Activated naive CD8-positive, alpha-beta T cell treated with anti-CD3 and anti-CD28 coated beads, Interleukin-2, amount 50 U/mL, for 24 hours (primary cell): ENCODE data around the gene NFIL3.

Experiments
- ATAC-seq: fragments of 150-1000 bp; cut with Tn5 transposase; one replicate; pipeline ENCODE4 v1.10.0; 2021
- DNase-seq: peaks from one replicate; pipeline ENCODE4 v3.0.0; 2021
- H3K27ac Mint-ChIP-seq: one replicate; pipeline ENCODE4 v1.8.0; 2021; ENCODE audit warnings: mild to moderate bottlenecking, mixed read lengths
- H3K27me3 Mint-ChIP-seq: one replicate; pipeline ENCODE4 v1.8.0; 2021; ENCODE audit warnings: mixed read lengths
- H3K36me3 Mint-ChIP-seq: one replicate; pipeline ENCODE4 v1.8.0; 2021; ENCODE audit warnings: low read depth, mixed read lengths
- H3K4me1 Mint-ChIP-seq: one replicate; pipeline ENCODE4 v1.8.0; 2021; ENCODE audit warnings: mixed read lengths
- H3K4me3 Mint-ChIP-seq: one replicate; pipeline ENCODE4 v1.8.0; 2021; ENCODE audit warnings: mild to moderate bottlenecking, moderate library complexity, mixed read lengths
- H3K9me3 Mint-ChIP-seq: one replicate; pipeline ENCODE4 v1.8.0; 2021; ENCODE audit warnings: mixed read lengths

NFIL3 gene

DNA sequence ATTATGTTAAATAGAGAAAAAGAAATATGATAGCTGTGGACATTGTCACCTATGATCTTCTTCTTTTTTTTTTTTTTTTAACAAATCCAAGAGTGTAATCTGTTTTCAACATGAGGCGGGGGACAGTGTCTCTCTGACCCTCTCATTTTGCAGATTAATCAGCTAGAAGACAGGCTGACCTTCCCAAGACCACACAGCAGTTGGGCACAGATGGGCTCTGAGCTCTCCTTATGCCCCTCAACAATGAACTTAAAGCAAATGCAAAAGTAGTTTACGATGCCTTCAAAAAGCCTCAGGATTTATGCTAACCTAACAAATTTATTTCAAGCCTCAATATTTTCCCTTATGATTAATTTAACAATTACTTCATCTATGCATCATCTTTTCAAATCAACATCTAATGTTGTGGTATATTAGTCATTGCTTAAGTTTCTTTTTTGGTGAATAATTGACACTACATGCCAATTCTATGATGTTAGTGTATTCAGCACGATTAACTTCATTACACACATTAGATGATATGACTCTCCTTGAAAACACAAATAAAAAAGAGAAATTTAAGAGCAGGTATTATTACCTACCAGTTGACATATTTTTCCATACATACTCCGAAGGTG, 7.4 kb downstream of the NFIL3 start:
- peak overlapping the region; percentile 77 for H3K27ac Mint-ChIP-seq

DNA sequence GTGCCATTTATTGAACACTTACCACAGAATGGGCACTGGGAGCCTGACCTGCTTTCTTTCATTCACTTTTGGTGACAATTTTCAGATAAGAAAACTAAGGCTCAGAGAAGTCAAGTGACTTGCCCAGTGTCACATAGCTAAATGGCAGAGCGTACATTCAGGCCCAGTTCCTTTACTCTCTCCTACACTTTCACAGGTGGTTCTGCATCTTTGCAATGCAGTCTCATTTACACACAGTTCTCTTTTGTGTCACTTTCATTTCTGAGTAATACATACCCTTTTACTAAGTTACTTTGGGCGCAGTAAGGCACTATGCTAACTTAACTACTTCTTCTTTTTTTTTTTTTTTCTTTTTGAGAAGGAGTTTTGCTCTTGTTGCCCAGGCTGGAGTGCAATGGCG, 8.3 kb downstream of the NFIL3 start:
- peaks cover 89% of the 10 kb centered on the region for H3K4me1 Mint-ChIP-seq
- no peak for DNase-seq
- peaks cover 2% of the 10 kb centered on the region for H3K27me3 Mint-ChIP-seq
- peaks cover 56% of the 10 kb centered on the region for H3K36me3 Mint-ChIP-seq
- H3K4me3 Mint-ChIP-seq: peak overlapping the region; percentile 53
- peak; percentile 85 for ATAC-seq
- peak overlapping the region; percentile 77 for H3K27ac Mint-ChIP-seq
- no peaks in the 10 kb centered on the region for H3K9me3 Mint-ChIP-seq

More for the DNA sequence above, 7.4 kb downstream of the NFIL3 start:
- Mint-ChIP-seq H3K9me3 (no peaks in the 10 kb centered on the region), H3K4me3 (peak overlapping the region; percentile 53), H3K27me3 (peaks cover 2% of the 10 kb centered on the region), H3K36me3 (peaks cover 50% of the 10 kb centered on the region), H3K4me1 (peaks cover 89% of the 10 kb centered on the region)
- DNase-seq (no peak), ATAC-seq (peak; percentile 39)

DNA sequence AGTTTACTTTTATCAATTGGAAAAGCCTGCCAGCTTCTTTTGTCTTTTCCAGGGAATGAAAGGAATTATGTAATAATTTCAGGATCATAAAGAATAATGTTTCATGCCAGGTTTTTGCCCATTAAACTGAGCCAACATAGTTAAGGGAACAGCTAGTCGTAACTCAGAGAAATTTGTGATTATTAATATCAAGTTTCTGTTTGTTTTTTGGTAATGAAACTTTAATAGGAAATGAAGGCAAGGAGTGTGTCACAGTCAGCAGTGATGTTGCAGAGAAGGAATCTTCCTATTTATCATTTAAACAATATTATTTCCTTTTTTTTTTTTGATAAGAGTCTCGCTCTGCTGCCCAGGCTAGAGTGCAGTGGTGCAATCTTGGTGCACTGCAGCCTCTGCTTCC, 10.7 kb downstream of the NFIL3 start:
- Mint-ChIP-seq H3K36me3 (peaks cover 62% of the 10 kb centered on the region), H3K4me1 (peaks cover 73% of the 10 kb centered on the region), H3K9me3 (no peaks in the 10 kb centered on the region), H3K27ac (no peak overlapping the region), H3K27me3 (no peaks in the 10 kb centered on the region), H3K4me3 (no peak overlapping the region)
- ATAC-seq (no peak), DNase-seq (no peak)

DNA sequence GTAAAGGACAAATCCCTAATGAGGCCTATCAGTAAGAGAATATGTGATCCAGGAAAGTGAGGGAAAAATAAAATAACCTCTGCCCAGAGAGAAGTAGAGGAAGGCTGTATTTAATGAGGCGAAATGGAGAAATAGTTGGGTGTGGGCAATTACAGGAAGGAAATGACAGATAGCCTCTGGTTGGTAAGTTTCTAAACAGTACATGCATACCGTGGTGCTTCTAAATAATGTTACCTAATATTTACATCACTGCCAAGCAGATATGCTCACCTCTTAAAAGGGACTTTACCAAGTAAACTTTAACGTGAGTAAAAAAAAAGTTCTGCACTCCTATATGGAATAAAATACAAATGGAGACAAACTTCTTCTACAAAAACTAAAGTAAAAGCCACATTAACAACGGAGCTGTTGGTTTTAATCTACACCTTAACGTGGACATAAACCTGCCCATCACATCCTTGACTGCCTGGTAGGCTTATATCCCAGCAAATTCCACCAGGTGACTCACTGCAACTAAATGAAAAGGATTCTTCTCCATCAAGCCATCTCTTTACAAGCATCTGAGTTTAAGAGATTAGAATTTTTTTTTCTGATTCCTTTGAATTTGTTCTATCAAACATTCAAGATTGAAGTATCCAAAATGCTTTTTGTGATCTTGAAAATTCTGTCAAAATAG, 12.4 kb downstream of the NFIL3 start:
- Mint-ChIP-seq H3K27ac (no peak overlapping the region), H3K4me3 (no peak overlapping the region), H3K4me1 (peaks cover 60% of the 10 kb centered on the region), H3K9me3 (no peaks in the 10 kb centered on the region), H3K27me3 (no peaks in the 10 kb centered on the region), H3K36me3 (peaks cover 72% of the 10 kb centered on the region)
- ATAC-seq: no peak
- DNase-seq: no peak

DNA sequence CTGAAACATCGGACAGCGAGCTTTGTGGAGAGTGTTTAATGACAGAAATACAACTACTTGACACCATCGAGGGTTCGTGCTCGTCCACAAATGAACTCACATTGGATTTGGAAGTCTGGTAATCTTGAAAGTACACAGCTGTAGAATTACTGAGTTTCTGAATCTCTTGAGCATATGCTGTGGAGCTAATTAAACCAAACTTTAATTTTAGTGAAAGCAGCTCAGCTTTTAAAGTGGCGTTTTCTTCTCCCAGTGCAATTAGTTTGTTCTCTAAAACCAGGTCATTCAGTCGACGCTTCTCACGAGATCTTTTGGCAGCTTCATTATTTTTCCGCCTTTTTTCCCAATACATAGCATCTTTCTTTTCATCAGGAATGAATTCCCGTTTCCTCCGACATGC, 13.5 kb downstream of the NFIL3 start:
- Mint-ChIP-seq H3K4me1 (peaks cover 50% of the 10 kb centered on the region), H3K9me3 (no peaks in the 10 kb centered on the region), H3K27me3 (no peaks in the 10 kb centered on the region), H3K27ac (no peak overlapping the region), H3K36me3 (peaks cover 66% of the 10 kb centered on the region), H3K4me3 (no peak overlapping the region)
- ATAC-seq: no peak
- DNase-seq: no peak

DNA sequence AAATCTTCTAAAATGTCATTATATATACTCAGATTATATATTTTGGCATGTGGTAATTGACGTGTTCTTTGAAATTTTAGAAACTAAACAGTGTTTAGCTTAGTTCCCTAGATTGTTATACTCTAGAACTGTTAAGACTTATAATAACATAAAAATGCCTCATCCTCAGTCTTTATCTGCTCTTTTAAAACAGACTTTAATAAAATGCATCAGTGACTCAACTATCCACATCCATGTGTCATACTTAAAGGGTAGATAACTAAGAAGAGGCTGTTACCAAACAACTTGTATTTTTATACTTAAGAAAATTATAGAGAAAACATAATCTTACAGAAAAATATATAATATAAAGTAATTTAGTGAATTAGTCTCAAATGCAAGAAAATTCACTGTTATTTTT, 15.2 kb downstream of the NFIL3 start:
- H3K9me3 Mint-ChIP-seq: no peaks in the 10 kb centered on the region
- peaks cover 36% of the 10 kb centered on the region for H3K4me1 Mint-ChIP-seq
- DNase-seq (no peak), ATAC-seq (no peak)
- peaks cover 57% of the 10 kb centered on the region for H3K36me3 Mint-ChIP-seq
- no peak overlapping the region for H3K27ac Mint-ChIP-seq
- no peaks in the 10 kb centered on the region for H3K27me3 Mint-ChIP-seq
- H3K4me3 Mint-ChIP-seq: no peak overlapping the region

DNA sequence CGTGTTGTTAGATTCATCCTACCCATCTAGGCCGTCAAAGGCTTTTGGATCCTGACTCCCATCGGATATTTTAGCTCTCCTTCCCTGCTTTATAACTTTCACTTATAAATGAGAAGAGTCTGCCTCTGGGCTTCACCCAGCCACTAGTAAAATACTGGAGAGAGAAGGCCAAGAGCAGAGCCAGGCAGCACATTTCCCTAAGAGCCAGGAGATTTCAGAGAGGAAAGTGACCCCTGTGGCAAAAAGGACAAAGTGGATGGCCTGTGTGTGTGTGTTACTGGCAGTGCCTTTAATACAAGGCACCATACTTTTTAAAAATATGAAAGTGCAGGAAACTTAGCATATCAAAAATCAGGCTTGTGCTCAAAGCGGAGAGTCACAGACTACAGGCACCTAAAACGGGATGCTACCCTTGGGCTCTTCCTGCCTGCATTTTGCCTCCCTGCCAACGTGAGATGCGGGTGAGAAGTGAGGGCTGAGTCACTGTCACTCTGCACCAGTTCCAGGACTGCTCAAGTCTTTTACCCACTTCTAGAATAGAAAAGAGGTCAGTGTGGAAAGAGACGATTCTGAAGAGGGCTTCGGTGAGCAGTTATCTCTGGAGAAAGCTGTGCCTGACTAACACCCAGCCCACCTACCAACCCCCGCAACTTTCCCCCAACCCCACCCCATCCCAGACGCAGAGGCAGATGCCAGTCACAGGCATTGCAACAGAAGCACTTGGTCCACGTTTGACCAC, 15.9 kb downstream of the NFIL3 start:
- peak; percentile 52 for ATAC-seq
- Mint-ChIP-seq H3K9me3 (no peaks in the 10 kb centered on the region), H3K27ac (no peak overlapping the region), H3K36me3 (peaks cover 54% of the 10 kb centered on the region), H3K4me1 (peaks cover 29% of the 10 kb centered on the region), H3K27me3 (no peaks in the 10 kb centered on the region), H3K4me3 (no peak overlapping the region)
- no peak for DNase-seq

DNA sequence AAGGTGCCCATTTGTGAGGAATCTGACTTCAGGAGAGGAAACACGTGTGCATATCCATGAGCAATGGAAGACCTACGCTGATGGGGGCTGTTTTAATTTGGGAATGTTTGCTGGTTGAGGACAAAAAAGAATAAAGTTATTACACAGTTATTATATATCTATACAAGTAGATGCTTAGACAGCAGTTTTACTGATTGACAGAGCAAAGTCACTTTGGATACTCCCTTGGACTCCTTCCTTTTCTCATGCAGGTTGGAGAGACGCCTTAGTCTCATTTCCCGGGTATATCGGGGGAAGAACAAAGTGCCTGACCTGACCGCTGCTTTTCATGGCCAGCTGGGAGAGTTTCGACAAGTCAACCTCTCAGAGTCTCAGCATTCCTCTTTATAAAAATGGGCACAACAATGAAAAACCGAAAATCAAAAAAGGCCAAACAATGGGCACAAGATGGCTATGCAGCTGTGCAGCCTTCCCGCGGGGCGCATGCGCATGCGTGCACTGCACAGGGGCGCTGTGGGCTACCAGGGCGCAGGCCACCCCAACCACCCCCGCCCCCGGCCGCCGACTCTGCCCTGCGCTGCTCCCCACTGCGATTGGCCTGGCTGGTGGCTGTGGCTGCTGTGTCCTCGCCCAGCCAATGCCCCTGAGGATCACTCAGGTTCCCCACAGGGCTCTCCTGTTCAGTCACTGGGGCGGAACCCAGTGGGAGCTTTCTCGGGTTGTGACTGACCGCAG, 18.1 kb downstream of the NFIL3 start:
- no peak overlapping the region for H3K4me3 Mint-ChIP-seq
- peaks cover 7% of the 10 kb centered on the region for H3K27me3 Mint-ChIP-seq
- no peaks in the 10 kb centered on the region for H3K9me3 Mint-ChIP-seq
- peaks cover 16% of the 10 kb centered on the region for H3K4me1 Mint-ChIP-seq
- H3K27ac Mint-ChIP-seq: no peak overlapping the region
- peaks cover 39% of the 10 kb centered on the region for H3K36me3 Mint-ChIP-seq
- ATAC-seq: peak; percentile 36
- DNase-seq: no peak

DNA sequence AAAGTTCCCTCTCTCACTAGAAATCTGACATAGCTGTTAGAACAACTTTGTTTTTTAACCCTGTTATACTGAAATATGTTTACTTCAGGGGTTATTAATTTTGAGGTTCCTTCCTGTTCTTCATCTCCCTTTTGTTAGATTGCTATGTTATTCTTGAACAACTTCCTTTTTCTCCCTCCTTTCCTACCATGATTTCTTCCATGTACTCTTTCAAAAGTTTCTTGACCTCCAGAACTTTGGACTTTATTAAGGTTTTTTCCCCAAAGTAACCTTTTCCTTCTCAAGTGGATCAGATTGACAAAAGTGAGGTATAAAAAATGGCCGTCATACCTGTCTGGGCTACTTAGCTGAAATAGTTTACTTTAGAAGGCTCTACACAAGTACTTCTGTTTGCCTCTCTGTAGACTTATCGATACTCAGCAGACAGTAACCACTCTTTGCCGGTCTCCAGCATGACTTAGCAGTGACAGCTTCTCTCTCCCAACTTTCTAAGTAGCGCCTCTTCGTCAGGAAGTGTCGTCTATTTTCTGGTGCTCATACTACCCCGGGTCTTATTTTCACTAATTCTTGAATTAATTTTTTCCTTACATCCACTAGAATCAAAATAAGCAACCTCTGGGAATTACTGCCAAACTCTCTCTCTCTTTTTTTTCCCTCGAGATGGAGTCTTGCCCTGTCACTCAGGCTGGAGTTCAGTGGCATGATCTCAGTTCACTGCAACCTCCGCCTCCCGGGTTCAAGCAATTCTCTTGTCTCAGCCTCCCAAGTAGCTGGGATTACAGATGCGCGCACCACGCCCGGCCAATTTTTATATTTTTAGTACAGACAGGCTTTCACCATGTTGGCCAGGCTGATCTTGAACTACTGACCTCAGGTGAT, 19.7 kb downstream of the NFIL3 start:
- peaks cover 6% of the 10 kb centered on the region for H3K4me1 Mint-ChIP-seq
- H3K4me3 Mint-ChIP-seq: no peak overlapping the region
- no peak for ATAC-seq
- peaks cover 22% of the 10 kb centered on the region for H3K36me3 Mint-ChIP-seq
- peaks cover 7% of the 10 kb centered on the region for H3K27me3 Mint-ChIP-seq
- H3K27ac Mint-ChIP-seq: no peak overlapping the region
- DNase-seq: no peak
- H3K9me3 Mint-ChIP-seq: no peaks in the 10 kb centered on the region

DNA sequence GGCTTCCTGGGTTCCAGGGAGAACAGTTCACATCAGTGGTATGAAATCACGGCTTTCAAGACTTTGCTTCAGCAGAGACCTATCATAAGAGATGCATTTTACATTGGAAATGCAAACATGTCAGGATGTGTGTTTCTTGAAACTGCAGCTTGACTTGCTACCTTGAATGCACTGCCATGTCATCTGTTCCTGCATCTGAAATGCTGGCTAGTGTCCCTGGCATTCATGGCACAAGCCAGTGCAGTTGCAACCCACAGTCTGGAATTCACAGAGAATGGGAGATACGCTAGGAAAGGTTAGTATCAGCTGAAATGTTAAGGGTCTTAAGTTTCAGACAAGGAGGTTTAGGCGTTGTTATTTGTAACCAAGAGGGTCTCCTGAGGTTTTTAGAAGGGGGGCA, 24.7 kb downstream of the NFIL3 start:
- Mint-ChIP-seq H3K27ac (no peak overlapping the region), H3K4me1 (peaks cover 15% of the 10 kb centered on the region), H3K36me3 (no peaks in the 10 kb centered on the region), H3K27me3 (peaks cover 7% of the 10 kb centered on the region), H3K9me3 (no peaks in the 10 kb centered on the region), H3K4me3 (no peak overlapping the region)
- ATAC-seq: no peak
- DNase-seq: no peak

DNA sequence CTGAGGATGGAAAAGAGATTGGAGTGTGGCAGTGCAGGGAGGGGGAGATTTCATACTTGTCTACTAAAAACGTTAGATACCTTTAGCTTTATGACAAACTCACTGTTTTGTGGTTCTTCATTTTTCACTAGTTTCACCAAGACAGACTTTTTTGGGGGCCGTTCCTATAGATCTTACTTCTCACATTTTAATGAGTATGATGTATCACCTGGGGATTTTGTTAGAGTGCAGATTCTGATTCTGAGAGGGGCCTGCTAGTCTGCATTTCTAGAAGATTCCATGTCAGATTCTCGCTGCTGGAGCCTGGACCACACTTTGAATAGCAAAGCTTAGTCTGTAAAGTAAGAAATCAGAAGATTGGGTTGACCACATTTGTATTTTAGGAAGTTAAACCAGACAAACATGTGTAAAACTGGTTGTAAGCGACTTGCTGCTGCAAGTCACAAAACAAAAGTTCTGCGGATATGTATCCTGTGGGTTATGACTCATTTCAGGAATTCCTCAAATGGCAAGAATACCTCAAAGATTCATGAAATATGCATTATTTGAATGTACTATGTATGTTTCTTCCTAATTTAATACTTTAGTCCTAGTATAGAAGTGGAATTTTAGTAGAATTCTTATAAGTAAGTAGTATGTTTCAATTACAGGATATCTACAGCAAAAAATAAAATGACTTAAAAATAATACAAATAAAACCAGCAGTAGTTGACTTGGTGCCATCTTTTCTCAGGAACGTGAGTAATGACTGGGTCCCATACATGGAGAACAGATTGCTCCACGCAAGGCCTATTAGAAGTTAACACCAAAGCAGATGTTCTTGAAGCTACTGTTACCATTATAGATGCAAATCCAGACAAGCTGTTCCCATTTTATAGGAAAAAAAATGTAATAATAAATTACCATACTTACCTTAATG, 27.8 kb downstream of the NFIL3 start:
- peaks cover 13% of the 10 kb centered on the region for H3K4me1 Mint-ChIP-seq
- H3K9me3 Mint-ChIP-seq: no peaks in the 10 kb centered on the region
- no peaks in the 10 kb centered on the region for H3K36me3 Mint-ChIP-seq
- H3K27me3 Mint-ChIP-seq: no peaks in the 10 kb centered on the region
- peak overlapping the region; percentile 8 for H3K4me3 Mint-ChIP-seq
- peak overlapping the region; percentile 80 for H3K27ac Mint-ChIP-seq
- DNase-seq (no peak), ATAC-seq (peak; percentile 83)

DNA sequence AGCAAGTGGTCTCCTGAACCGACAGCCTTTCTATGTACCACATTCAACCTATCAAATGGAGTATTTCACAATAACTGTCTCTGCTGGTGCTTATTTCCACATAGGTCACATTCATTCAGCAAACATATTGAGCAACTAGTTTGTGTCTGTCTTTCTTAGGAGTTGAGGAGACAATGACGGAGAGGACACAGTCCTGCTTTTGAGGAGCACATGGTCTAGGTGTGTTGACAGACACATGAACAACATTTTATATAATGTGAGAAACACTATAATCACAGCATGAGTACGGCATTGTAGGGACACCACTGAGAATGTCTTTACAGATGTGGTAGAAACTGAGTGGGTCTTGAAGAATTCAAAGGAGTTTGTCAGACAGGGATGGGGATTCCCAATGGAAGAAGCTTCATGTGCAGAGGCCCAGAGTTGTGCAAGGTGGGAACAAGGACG, 28.5 kb downstream of the NFIL3 start:
- no peaks in the 10 kb centered on the region for H3K36me3 Mint-ChIP-seq
- peaks cover 13% of the 10 kb centered on the region for H3K4me1 Mint-ChIP-seq
- H3K4me3 Mint-ChIP-seq: peak overlapping the region; percentile 8
- no peaks in the 10 kb centered on the region for H3K27me3 Mint-ChIP-seq
- ATAC-seq: peak; percentile 29
- H3K27ac Mint-ChIP-seq: peak overlapping the region; percentile 80
- no peak for DNase-seq
- H3K9me3 Mint-ChIP-seq: no peaks in the 10 kb centered on the region

DNA sequence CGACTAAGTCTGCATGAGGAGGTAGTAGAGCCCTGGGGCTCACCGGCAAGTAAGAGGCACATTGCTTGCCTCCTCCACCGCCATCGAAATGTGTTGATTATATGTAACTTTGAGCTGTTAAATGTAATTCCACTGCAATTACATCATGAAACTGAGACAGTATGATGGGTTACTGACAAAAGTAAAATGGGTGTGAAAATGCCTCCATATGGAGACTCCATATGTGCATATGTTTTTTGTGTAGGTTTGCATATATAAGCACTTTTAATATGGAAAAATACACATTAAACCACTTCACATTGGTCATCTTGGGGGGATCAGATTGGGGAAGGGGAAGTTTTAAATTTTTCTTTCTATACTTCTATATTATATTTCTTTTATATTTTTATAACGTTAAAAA, 29.8 kb downstream of the NFIL3 start:
- Mint-ChIP-seq H3K36me3 (no peaks in the 10 kb centered on the region), H3K27me3 (no peaks in the 10 kb centered on the region)

More for the DNA sequence above, 29.8 kb downstream of the NFIL3 start:
- ATAC-seq (no peak), DNase-seq (no peak)
- H3K27ac Mint-ChIP-seq: no peak overlapping the region
- no peak overlapping the region for H3K4me3 Mint-ChIP-seq
- H3K9me3 Mint-ChIP-seq: no peaks in the 10 kb centered on the region
- peaks cover 13% of the 10 kb centered on the region for H3K4me1 Mint-ChIP-seq
